WI38 (cell line): ENCODE measurements around the gene C17orf114.
A peak's percentile ranks its signal among the peaks of the same experiment; 100 is the strongest.

Source experiments
- H3K4me3 ChIP-seq: 2 replicates; pipeline ENCODE4 v1.5.1; 2011; ENCODE audit warnings: low read depth, mild to moderate bottlenecking, control low read depth, low read length
- CTCF ChIP-seq: IDR thresholded peaks from 2 replicates; pipeline ENCODE4 v1.5.1; 2012; ENCODE audit warnings: low read depth, mild to moderate bottlenecking, control low read depth, low read length

C17orf114 gene

GRCh38 chr17:4790705-4791088 lies 11.4 kb downstream of the C17orf114 start:
- no peak for TF ChIP-seq CTCF
- H3K4me3 ChIP-seq: peak overlapping the region; percentile 62

GRCh38 chr17:4789951-4790704 lies 12.0 kb downstream of the C17orf114 start:
- peak; percentile 78 for TF ChIP-seq CTCF
- H3K4me3 ChIP-seq: peak overlapping the region; percentile 62

GRCh38 chr17:4789701-4789950 lies 12.5 kb downstream of the C17orf114 start:
- peak overlapping the region; percentile 62 for H3K4me3 ChIP-seq
- TF ChIP-seq CTCF: no peak

- TF ChIP-seq CTCF: no peak
- H3K4me3 ChIP-seq: peak within 1 kb of the TSS; percentile 62
These were observed 13.1 kb downstream of the C17orf114 start, which contains the start of gene GLTPD2 for GRCh38 chr17:4788807-4789700. TSS of gene GLTPD2 (plus strand) at chr17:4788964. CDS start at chr17:4789012, 48 bp downstream.

- TF ChIP-seq CTCF: no peak
- H3K4me3 ChIP-seq: no peak overlapping the region
These were observed 13.8 kb downstream of the C17orf114 start for GRCh38 chr17:4788159-4788806.

- no peak for TF ChIP-seq CTCF
- H3K4me3 ChIP-seq: peak overlapping the region; percentile 32
These were observed 15.6 kb downstream of the C17orf114 start for GRCh38 chr17:4786516-4786915.
